Activated gamma-delta T cell (primary cell): Measurements from ENCODE around the gene PANX1.

Experiments used
- DNase-seq: peaks from one replicate; lab custom pipeline; 2025; lab: John Stamatoyannopoulos, UW

PANX1 gene

DNA sequence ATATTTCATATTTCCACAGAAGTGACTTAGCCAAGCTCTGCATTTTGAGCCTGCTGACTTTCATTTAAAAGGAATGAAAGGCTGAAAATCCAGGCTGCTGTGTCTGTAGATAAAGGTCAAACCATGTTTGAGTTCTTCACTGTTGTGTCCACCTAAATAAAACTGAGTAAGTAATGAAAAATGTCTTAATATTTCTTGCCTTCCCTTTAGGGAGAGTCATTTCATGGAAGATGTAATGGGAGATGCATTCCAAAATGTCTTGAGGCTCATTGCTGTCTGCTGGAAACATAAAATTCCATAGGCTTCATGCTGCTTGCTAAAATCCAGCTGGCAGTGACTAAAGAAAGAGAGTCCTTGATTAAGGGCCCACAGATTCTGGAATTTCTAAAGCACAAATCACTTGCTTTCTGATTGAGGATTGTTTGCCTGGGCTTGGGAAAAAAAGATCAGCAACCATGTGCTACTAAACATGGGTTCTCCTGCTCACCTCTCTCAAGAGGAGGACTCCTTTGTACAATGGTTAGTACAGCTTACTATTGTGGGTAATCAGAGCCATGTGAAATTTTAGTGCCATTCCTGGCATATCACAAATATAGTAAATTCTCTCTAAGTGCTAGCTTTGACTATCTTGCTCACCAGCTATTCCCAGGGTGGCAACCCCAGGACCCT, 56.9 kb downstream of the PANX1 start:
- no peak for DNase-seq

DNA sequence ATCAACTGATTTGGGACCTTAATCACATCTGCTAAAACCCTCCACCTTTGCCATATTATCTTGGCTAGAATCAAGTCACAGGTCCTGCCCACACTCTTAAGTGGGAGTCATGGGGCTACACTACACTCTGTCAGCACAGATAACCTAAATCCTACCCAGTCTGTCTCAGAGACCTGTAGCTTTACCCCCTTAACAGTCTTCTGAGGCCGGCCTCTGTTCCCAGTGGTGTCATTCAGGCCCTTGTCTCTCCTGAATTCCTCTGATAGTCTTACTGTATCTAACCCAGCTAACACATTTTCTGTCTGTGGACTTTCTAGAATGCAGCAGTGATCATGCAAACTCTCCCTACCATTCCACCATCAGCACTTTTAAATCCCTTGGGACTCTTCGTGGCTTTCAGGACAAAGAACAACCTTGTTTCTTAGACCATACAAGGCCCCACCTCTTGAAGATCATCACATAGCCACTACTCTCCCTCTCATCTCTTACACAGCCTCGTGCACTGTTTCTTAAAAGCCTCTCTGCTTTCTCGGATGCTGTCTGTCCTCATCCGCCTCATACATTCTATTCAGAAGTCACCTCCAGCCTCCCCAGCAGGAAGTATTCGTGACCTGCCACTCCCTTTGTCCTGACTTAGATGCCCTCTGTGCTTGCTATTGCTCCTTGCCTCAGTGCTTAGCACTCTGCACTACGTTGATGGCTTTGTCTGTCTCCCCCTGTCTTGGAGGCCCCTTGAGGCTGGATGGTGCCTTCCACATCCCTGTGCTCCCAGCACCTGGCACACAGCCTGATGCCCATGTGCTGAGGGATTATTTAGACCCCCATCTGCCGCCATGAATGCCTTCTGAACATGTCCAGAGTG, 57.9 kb downstream of the PANX1 start:
- DNase-seq, result no peak

DNA sequence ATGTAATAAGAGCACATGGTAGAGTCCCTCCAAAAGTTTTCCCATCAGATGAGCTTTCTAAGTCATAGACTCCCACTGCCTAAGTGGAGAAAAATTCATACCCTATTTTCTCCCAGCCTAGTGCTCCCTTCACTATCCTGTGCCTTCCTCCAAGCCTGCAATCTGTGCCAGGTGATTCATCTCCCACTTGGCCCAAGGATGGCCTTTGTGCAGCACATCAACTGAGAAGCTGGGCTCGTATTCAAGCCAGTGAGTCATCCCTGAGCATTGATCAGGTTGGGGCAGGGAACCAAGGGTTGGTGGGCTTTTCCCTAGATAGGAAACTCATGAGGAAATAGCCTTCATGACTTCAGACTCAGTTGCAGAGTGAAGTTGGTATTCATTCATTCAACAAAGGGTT, 64.6 kb downstream of the PANX1 start:
- DNase-seq, result no peak

DNA sequence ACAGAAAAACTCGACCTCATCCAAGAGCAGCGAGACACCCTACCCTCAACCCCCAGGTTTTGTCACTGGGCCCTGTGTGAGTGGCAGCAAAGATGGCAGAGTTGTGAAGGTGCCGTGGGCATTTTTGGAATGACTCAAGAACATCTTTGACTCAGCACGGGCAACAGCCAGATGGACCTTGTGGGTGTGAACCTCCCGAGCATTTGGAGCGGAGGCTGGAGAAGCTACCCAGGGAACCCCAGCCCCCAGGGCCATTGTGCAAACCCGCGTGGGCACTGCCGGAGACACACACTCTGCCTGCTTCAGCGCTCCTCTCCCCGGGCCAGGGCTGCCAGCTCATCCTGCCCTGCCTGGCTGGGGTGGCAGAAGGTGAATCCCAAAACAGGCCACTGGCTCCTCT, 66.1 kb downstream of the PANX1 start:
- DNase-seq, result no peak

DNA sequence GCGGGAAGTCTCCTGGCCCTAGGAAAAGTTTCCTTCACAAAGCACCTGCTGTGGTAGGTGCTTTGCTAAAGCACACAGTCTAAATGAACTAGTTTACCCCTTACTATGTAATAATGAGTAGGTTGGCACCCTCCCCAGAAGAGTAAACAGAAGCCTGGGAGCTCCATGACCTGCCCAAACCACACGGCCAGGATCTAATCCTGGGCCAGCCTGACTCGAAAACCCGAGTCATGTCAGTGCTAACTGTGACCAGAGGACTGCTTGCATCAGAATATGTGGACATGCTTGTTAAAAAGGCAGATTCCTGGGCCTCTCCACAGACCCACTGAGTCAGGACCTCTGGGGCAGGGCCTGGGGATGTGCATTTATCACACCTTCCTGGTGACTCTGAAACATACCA, 67.7 kb downstream of the PANX1 start:
- DNase-seq, result no peak

DNA sequence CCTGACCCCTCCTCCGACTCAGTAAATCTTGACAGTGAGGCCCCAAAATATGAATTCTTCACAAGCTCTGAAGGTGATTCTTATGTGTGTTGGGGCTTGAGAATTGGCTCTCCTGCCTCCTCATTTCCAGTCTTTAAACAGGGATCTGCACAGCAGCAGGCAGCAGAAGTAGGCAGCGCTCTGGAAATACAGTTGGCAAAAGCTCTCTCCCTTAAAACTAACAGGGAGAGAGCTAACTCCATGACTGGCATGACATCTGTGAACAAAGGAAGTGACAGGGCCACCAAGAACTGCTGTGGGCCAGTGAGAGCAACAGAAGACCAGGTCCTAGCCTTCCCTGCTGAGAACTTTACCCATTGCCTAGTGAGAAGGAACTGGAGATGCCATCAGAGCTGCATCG, 70.1 kb downstream of the PANX1 start:
- DNase-seq, result no peak

DNA sequence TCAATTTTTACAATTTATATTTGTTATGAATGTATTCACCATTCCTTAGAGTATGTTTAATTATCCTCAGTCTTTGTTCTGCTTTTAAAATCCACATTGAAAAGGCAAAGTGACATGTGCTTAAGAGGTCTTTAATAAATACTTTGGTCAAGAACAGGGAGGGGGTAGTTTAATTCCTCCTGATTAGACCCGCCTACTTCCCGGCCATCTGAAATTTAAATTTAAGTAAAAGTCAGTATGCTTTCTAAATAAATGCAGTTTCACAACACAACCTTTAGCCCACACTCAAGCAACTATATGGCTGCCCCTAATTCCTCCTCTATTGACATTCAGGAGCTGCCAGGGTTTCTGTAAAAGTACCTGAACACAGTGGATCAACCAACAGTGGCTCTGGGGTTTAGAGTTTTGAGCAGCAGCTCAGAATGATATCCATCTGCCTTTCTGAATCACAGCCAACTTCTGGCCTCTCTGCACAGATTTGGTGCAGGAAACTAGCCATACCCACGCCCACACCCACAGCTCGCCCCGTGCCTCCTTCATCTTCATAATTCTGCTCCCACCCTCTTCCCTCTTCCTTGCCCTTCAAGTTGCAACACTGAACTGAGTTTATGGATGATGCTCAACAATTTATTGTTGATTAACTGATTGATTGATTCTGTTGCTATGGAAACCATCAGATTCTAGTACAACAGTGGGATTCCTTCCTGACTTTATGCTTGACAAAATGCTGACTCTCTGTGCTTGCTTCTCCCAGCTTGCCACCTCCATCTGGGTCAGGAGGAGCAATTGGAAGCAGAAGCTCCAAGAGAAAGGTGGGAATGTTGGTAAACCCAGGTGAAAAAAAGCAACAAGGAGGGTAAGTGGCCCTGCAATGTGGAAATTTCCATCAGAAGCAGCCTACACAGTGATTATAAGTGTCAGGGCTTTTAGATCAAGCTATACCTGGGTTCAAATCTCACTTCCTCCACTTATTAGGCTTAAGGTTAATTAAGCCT, 70.8 kb downstream of the PANX1 start:
- DNase-seq, result no peak

DNA sequence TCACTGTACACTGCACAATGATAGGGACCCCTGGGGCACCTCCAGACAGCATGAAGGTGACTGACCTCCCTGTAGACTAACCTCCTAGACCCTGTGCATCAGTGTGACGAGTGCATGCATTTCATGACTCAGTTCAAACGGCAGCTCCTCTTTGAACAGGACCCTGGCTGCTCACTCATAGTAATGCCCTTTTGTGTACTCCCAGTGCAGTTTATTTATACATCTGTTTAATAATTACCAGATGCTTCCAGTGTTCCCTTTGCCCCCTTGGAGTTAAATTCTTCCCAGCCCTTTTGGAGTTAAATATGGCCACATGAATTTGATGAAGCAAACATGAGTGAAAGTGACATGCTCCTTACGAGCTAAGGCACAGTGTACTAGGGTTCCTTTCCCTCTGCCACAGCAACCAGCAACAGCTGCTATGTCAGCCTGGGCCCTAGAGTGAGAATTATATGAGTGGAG, 72.4 kb downstream of the PANX1 start:
- no peak for DNase-seq

DNA sequence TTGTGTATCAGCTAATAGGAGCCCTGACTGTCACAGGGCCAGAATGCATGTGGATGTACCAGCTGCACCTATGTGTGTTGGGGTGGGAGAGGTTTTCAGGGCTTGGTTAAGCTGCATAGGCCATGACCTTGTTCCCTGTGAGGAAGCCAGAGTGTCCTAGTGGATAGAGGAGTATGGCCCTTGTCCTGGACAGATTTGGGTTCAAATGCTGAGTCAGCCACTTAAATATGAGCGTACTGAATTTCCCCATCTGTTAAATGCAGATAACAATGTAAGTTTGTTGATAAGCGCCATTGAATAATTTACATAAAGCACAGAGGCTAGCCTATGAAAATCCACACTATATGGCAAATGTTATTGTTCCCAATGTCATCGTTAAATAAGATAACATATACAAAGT, 74.4 kb downstream of the PANX1 start:
- no peak for DNase-seq

DNA sequence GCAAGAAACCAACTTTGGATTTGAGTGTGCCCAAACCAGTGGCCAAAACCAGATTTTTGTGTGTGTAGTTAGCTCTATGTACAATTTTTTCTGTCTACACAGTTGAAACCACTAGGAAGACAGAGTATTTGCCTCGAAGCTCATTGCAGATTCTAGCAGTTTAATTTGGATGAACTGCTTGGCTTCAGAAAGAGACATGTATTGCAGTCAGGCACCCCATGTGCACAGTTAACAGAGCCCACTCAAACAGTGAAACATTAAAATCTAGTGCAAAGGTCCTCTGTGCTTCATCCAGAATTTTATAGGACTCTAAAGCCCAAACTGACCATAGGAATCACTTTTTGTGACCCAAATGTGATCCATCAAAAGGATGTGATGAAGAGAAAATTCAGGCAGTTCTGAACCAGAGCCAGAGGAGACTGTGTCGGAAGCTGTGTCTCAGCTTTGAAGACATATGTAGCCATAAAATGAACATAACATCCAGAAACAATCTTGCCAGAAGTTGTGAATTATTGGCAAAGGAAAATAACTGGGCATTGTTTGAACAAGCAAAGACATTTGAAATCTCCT, 82.7 kb downstream of the PANX1 start:
- no peak for DNase-seq

DNA sequence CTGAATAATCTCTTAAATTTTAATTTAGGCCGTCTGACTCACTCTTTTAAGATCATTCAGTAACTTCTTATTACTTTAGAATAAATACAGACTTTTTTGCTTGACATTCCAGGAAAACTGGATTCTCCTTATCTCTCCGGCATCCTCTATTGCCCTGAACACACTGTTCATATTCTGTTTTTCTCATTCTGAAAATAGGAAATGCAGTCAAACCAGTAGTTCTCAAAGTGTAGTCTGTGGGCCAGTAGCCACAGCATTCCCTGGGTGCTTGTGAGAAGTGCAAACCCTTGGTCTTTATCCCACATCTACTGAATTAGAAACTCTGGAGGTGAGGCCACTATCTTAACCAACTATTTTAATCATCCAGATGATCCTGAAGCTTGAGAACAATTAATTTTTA, 84.3 kb downstream of the PANX1 start:
- DNase-seq, result no peak

DNA sequence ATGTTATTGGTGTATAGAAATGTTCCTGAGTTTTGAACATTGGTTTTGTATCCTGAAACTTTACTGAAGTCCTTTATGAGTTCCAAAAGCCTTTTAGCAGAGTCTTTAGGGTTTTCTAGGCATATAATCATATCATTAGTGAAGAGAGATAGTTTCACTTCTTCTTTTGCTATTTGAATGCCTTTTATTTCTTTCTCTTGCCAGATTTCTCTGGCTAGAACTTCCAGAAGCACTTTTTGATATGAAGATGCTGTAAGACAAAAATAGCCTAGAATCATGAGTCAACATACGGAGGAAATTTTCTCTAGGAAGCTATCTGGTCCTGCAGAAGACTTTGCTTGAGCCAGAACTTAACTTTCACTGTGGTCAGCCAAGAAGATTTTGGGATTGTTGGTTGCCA, 89.1 kb downstream of the PANX1 start:
- DNase-seq, result no peak

DNA sequence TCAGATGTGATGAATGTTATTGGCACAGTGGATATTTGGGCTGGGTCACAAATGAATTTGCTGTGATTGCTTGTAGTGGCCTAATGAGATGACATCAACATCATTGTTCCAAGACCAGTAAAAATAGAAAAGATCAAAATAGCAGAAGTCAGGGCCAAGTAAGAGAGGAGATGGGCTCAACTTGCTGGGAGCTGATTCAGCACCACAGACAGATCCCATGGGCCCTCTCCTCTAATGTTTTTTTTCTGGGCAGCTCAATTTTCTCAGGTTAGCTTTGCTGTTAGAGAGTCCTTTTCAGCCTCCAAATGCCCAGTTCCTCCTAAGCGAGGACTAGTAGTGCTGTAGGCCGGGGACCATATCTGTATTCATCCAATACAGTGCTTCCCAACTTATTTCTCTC, 89.7 kb downstream of the PANX1 start:
- no peak for DNase-seq

DNA sequence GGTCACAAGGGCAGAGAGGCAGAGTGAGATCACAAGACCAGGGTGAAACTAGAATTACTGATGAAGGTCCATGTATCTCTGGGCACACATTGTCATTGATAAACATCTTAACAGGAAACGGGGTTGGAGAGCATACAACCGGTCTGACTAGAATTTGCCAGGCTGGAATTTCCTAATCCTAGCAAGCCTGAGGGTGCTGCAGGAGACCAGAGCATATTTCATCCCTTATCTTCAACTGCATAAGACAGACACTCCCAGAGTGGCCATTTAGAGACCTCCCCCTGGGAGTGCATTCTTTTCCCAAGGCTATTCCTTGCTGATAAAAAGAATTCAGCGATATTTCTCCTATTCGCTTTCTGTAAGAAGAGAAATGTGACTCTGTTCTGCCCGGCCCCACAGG, 91.1 kb downstream of the PANX1 start:
- DNase-seq, result no peak

DNA sequence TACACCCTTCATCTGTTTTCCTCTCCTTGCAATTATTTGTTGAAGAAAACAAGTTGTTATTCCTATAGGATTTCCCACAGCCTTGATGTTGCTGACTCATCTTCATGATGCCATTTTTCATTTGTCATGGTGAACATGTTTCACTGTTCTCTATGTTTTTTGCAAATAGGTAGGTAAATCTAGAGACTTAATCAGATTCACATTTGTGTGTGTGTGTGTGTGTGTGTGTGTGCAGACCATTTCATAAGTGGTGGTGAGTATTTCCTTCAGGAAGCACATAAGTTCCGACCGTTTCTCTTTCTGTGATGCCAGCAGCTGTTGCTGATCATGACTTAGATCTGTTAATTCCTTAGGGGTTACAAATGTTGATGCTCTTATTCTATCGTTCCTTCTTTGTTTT, 95.4 kb downstream of the PANX1 start:
- DNase-seq, result no peak
